ENCODE measurements around the gene MEX3B.
A peak's percentile ranks its signal among the peaks of the same experiment; 100 is the strongest.
"Not testable (repeated sequence)": the region's sequence is repeated elsewhere in the genome, so short reads cannot be mapped to it uniquely, and the experiment has no call there.

MEX3B gene

GRCh38 chr15:82040862-82041261 is 5.0 kb downstream of the MEX3B start:
- peak overlapping the region; percentile 72 for H3K27ac ChIP-seq
- TF ChIP-seq, protein P1, sequence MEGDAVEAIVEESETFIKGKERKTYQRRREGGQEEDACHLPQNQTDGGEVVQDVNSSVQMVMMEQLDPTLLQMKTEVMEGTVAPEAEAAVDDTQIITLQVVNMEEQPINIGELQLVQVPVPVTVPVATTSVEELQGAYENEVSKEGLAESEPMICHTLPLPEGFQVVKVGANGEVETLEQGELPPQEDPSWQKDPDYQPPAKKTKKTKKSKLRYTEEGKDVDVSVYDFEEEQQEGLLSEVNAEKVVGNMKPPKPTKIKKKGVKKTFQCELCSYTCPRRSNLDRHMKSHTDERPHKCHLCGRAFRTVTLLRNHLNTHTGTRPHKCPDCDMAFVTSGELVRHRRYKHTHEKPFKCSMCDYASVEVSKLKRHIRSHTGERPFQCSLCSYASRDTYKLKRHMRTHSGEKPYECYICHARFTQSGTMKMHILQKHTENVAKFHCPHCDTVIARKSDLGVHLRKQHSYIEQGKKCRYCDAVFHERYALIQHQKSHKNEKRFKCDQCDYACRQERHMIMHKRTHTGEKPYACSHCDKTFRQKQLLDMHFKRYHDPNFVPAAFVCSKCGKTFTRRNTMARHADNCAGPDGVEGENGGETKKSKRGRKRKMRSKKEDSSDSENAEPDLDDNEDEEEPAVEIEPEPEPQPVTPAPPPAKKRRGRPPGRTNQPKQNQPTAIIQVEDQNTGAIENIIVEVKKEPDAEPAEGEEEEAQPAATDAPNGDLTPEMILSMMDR (conservative IDR thresholded peaks at IDR 0.05): no peak

GRCh38 chr15:82040390-82040789 is 5.4 kb downstream of the MEX3B start:
- H3K27ac ChIP-seq: peak overlapping the region; percentile 72
- TF ChIP-seq, protein P1 (conservative IDR thresholded peaks at IDR 0.05): no peak

DNA sequence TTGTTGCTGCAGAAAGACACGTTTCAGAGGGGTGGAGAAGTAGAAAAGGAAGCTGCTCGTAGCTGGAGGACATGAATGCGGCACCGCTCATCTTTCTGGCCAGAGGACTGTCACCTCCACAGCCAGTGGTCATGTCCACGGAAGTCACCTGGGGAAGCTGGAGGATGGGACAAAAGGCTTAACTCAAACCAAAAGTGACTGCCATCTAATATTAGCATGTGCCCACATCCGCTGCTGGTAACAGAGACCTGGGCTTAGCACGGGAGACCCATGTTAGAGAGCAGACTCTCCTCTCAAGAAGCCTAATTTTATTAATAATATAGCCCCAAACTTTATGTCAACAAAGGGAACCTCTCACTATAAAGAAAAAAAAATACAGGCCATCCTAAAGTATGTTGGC is 5.9 kb downstream of the MEX3B start:
- peak overlapping the region; percentile 72 for H3K27ac ChIP-seq

DNA sequence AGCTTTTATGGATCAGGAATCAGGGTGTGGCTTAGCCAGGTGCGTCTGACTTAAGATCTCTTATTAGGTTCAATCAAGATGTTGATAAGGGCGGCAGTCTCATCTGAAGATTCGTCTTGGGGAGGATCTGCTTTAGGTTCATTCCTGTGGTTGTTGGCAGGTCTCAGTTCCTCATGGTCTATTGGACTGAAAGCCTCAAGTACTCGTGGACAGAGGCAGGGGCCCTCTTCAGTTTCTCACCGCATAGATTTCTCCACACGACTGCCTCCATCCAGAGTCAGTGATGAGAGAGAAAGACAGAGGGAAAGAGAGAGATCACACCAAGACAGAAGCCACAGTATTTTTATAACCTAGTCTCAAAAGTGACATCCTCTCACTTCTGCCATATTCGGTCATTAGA is 9.4 kb downstream of the MEX3B start:
- TF ChIP-seq, protein P1 (conservative IDR thresholded peaks at IDR 0.05): no peak
- no peak overlapping the region for H3K27ac ChIP-seq

More for the DNA sequence above, 5.9 kb downstream of the MEX3B start:
- TF ChIP-seq, protein P1 (conservative IDR thresholded peaks at IDR 0.05): no peak

DNA sequence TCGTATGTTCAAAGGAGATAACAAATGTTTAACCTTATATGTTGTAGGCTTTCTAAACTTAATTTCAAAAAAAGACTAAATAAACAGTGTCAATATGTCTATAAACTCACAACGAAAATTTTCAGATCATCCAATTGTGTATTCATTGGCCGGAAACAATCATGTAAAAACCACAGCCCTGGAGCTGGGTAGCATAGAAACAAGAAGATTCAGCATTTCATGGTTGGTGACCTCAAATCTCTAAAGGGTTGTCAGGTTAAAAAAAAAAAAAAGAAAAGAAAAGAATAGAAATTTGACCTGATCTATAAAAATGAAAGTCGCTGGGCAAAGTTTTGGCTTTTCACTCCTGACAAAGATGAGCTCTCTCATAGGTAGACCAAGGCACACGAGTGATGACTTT is 13.9 kb downstream of the MEX3B start:
- TF ChIP-seq, protein P1 (conservative IDR thresholded peaks at IDR 0.05): no peak
- no peak overlapping the region for H3K27ac ChIP-seq

- TF ChIP-seq, protein P1 (conservative IDR thresholded peaks at IDR 0.05): no peak
- no peak overlapping the region for H3K27ac ChIP-seq
Measured at GRCh38 chr15:82030176-82030575, 15.6 kb downstream of the MEX3B start.

DNA sequence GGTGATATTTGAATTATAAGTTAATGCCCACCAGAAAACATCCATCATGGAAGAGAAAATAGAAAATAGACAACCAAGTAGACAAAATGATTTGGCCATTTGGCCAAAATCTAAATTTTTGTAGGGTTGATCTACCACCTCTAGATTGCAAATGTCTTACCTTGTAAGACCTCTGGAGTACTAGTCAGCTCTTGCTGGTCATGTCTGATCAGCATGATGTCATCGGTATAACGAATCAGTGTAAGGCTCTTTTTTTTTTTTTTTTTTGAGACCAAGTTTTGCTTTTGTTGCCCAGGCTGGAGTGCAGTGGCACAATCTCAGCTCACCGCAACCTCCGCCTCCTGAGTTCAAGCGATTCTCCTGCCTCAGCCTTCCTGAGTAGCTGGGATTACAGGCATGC is 17.7 kb downstream of the MEX3B start:
- not testable (repeated sequence) for H3K27ac ChIP-seq

DNA sequence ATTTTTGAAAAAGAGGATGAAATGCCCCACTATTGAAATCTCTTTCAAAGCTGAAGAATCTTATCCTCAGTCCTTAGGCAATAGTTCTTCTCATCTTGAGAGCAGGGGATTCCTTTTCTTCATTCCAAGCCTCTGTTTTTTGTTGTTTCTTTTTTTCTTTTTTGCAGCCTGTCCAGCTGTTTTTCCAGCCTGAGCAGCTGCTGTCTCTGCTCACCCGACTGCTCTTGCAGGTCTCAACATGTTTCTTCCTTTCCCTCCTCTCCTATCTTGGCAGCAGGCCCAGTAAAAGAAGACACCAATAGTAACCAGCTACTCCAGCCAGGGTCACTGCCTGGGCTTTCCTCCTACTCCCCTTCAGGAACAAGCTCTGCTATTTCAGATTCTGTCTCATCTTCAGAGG is 23.8 kb downstream of the MEX3B start:
- H3K27ac ChIP-seq: peak overlapping the region; percentile 41
- TF ChIP-seq, protein P1 (conservative IDR thresholded peaks at IDR 0.05): no peak

Measured in VCaP (cell line).